Breast epithelium (tissue), 3 donors: Measurements from ENCODE around the gene AHRR.

Experiments
- POLR2A ChIP-seq: fragments of 450-650 bp; IDR thresholded peaks from one replicate; pipeline ENCODE4 v1.6.1; 2016; ENCODE audit warnings: antibody characterized with exemption, mild to moderate bottlenecking, moderate library complexity
- POLR2AphosphoS5 ChIP-seq, 3 donors: sonication (generic); formaldehyde crosslinking; IDR thresholded peaks; one replicate each; pipeline ENCODE4 v1.6.1; 2017; ENCODE audit warnings: antibody characterized with exemption in 3 of 3
- TF ChIP-seq, protein P1 (sequence below), 3 donors: fragments of 450-650 bp; IDR thresholded peaks; one replicate each; pipeline ENCODE4 v1.5.1; 2016 to 2017; ENCODE audit warnings: antibody characterized with exemption in 3 of 3, mild to moderate bottlenecking in 3 of 3, moderate library complexity in 3 of 3

DNA sequence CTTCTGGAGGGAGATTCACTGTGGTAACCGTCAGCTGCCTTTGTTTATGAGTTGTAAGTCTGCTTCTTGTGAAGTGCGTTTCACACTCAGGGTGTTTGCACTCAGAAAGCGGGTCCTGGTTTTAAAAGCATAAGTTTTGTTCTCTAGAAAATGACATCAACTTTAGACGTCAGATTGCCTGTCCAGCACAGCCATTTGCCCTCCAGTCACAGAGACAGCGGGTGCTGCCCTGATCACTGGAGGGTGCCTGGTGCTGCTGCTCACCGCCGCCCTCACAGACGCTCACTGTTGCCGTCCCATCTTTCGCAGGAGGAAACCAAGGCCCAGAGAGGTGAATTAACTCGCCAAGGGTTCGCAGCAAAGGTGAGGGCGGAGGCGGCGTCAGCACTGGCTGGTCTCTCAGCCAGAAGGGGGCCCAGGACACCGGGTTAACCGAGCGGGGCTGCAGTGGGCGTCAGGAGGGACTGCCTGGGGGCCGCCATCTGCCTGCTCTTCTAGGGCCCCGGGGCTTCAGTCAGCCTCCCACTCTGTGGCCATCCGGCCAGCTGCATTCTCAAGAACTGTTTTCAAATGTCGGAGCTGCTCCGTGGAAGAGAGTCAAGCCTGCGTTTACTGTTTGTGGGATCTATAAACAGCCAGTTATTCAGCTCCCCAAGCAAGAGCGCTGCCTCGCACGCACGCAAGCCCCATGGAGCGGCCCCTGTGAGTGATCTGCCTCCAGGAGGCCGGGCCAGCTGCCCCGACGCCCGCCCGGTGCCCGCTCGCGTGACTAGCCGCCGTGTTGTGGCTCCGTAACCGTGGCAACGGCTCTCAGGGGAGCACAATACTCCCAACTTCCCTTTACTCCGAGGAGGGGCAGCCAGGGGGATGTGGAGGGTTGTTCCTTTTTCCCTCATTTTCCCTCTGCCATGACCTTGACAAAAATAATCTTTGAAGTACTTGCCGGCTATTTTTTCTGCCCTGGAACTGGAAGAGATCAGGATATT lies 78.1 kb downstream of the AHRR start:
- TF ChIP-seq, protein P1, sequence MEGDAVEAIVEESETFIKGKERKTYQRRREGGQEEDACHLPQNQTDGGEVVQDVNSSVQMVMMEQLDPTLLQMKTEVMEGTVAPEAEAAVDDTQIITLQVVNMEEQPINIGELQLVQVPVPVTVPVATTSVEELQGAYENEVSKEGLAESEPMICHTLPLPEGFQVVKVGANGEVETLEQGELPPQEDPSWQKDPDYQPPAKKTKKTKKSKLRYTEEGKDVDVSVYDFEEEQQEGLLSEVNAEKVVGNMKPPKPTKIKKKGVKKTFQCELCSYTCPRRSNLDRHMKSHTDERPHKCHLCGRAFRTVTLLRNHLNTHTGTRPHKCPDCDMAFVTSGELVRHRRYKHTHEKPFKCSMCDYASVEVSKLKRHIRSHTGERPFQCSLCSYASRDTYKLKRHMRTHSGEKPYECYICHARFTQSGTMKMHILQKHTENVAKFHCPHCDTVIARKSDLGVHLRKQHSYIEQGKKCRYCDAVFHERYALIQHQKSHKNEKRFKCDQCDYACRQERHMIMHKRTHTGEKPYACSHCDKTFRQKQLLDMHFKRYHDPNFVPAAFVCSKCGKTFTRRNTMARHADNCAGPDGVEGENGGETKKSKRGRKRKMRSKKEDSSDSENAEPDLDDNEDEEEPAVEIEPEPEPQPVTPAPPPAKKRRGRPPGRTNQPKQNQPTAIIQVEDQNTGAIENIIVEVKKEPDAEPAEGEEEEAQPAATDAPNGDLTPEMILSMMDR (IDR thresholded peaks at IDR 0.05), result no peak
- peak in 2 of 3 donors; percentile 35 to 42 for TF ChIP-seq POLR2AphosphoS5 (IDR thresholded peaks at IDR 0.05)
- TF ChIP-seq POLR2A, result no peak
